ENCODE data around the gene TMPRSS3. TPM values are rescaled to one million over a fixed set of nuclear protein-coding genes. Genes with fewer than 3 reads are reported as not detected.

The TMPRSS3 gene
- total RNA-seq, 1 donor from 2014 or later = 4.1 TPM

DNA sequence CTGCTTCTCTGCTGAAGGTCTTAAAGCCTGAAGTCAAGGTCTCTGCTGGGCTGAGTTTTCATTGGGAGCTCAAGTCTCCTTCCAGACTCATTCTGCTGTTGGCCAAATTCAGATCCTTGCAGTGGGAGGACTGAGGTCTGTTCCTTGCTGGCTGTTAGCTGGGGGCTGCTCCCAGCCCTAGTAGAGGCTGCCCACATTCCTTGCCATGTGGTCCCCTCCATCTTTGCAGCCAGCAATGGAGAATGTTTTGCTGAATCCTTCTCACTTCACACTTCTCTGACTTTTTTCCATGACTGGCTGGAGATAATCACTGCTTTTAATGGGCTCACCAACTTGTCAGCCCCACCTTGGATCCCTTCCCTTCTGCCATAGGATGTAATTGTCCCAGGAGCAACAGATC is 41.1 kb upstream of the TMPRSS3 start:
- no peak for ATAC-seq
- intact Hi-C loops (cut with DNase I) = no loop called here
- H3K4me3 ChIP-seq = no peak overlapping the region
- no peaks in the 10 kb centered on the region for H3K27me3 ChIP-seq
- H3K36me3 ChIP-seq = no peaks in the 10 kb centered on the region
- TF ChIP-seq, protein P1, sequence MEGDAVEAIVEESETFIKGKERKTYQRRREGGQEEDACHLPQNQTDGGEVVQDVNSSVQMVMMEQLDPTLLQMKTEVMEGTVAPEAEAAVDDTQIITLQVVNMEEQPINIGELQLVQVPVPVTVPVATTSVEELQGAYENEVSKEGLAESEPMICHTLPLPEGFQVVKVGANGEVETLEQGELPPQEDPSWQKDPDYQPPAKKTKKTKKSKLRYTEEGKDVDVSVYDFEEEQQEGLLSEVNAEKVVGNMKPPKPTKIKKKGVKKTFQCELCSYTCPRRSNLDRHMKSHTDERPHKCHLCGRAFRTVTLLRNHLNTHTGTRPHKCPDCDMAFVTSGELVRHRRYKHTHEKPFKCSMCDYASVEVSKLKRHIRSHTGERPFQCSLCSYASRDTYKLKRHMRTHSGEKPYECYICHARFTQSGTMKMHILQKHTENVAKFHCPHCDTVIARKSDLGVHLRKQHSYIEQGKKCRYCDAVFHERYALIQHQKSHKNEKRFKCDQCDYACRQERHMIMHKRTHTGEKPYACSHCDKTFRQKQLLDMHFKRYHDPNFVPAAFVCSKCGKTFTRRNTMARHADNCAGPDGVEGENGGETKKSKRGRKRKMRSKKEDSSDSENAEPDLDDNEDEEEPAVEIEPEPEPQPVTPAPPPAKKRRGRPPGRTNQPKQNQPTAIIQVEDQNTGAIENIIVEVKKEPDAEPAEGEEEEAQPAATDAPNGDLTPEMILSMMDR (IDR thresholded peaks at IDR 0.05) = no peak
- peaks cover 3% of the 10 kb centered on the region for H3K9me3 ChIP-seq
- no peak overlapping the region for H3K27ac ChIP-seq
- no peaks in the 10 kb centered on the region for H3K4me1 ChIP-seq
- no peak for DNase-seq

GRCh38 chr21:42435833-42436232 is 40.0 kb upstream of the TMPRSS3 start:
- intact Hi-C loops (cut with DNase I) = no loop called here
- ATAC-seq (no peak), DNase-seq (no peak)
- H3K27me3 ChIP-seq = no peaks in the 10 kb centered on the region
- no peak overlapping the region for H3K27ac ChIP-seq
- no peaks in the 10 kb centered on the region for H3K4me1 ChIP-seq
- TF ChIP-seq, protein P1 (IDR thresholded peaks at IDR 0.05) = no peak
- no peak overlapping the region for H3K4me3 ChIP-seq
- H3K9me3 ChIP-seq = peaks cover 3% of the 10 kb centered on the region
- no peaks in the 10 kb centered on the region for H3K36me3 ChIP-seq

GRCh38 chr21:42435401-42435800 is 39.5 kb upstream of the TMPRSS3 start:
- Histone ChIP-seq H3K36me3 (no peaks in the 10 kb centered on the region), H3K9me3 (peaks cover 3% of the 10 kb centered on the region), H3K4me1 (no peaks in the 10 kb centered on the region), H3K27me3 (no peaks in the 10 kb centered on the region), H3K4me3 (no peak overlapping the region), H3K27ac (no peak overlapping the region)
- intact Hi-C loops (cut with DNase I) = no loop called here
- DNase-seq (no peak), ATAC-seq (no peak)
- TF ChIP-seq, protein P1 (IDR thresholded peaks at IDR 0.05) = no peak

GRCh38 chr21:42434884-42435283 is 39.0 kb upstream of the TMPRSS3 start:
- TF ChIP-seq, protein P1 (IDR thresholded peaks at IDR 0.05) = no peak
- intact Hi-C loops (cut with DNase I) = no loop called here
- ATAC-seq (no peak), DNase-seq (no peak)
- Histone ChIP-seq H3K36me3 (no peaks in the 10 kb centered on the region), H3K9me3 (peaks cover 3% of the 10 kb centered on the region), H3K27me3 (no peaks in the 10 kb centered on the region), H3K27ac (no peak overlapping the region), H3K4me3 (no peak overlapping the region), H3K4me1 (no peaks in the 10 kb centered on the region)

GRCh38 chr21:42433946-42434551 is 38.2 kb upstream of the TMPRSS3 start:
- no peak for DNase-seq
- Histone ChIP-seq H3K9me3 (peaks cover 3% of the 10 kb centered on the region), H3K27ac (no peak overlapping the region), H3K4me3 (no peak overlapping the region), H3K27me3 (no peaks in the 10 kb centered on the region), H3K36me3 (no peaks in the 10 kb centered on the region), H3K4me1 (no peaks in the 10 kb centered on the region)
- TF ChIP-seq, protein P1 (IDR thresholded peaks at IDR 0.05) = no peak
- intact Hi-C loops (cut with DNase I) = no loop called here
- no peak for ATAC-seq

DNA sequence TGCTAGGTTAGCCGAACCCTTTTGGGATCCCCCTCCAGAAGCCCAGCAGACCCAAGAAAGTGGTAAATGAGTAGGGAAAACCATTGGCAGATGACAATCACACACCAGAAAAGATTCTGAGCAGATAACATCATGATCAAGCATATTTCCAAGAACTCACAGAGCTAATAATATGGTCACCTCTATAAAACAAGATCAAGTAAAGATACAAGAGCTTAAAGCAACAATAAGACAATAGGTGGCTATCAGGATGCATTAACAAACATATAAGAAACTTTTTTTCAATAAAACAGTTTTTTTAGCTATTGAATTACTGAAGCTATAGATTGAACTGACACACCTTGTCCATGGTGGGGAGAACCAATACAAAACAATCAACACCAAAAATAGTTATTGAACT is 36.8 kb upstream of the TMPRSS3 start:
- Histone ChIP-seq H3K27me3 (no peaks in the 10 kb centered on the region), H3K4me3 (no peak overlapping the region), H3K9me3 (peaks cover 3% of the 10 kb centered on the region), H3K27ac (no peak overlapping the region), H3K36me3 (no peaks in the 10 kb centered on the region), H3K4me1 (no peaks in the 10 kb centered on the region)
- DNase-seq (no peak), ATAC-seq (no peak)
- TF ChIP-seq, protein P1 (IDR thresholded peaks at IDR 0.05) = no peak
- intact Hi-C loops (cut with DNase I) = no loop called here

All from upper lobe of right lung (tissue), 1 donor.